GM23338 (cell line): ENCODE results near the gene LRIG1.

ENCODE experiments used
- CREB1 ChIP-seq: fragments of 250-450 bp; sonication (Bioruptor Pico); IDR thresholded peaks from 2 replicates; pipeline ENCODE4 v1.5.0; 2020; ENCODE audit warnings: low read depth, mild to moderate bottlenecking, moderate library complexity
- EZH2 ChIP-seq: fragments of 200-600 bp; sonication (generic); IDR thresholded peaks from one replicate; pipeline ENCODE4 v1.8.0; 2017; ENCODE audit warnings: antibody characterized with exemption, mild to moderate bottlenecking, low read depth; ENCODE audit not compliant: unreplicated experiment
- JUNB ChIP-seq: IDR thresholded peaks from one replicate; pipeline ENCODE4 v1.6.1; 2016; ENCODE audit warnings: antibody characterized with exemption; ENCODE audit not compliant: unreplicated experiment
- POLR2AphosphoS5 ChIP-seq: IDR thresholded peaks from 2 replicates; pipeline ENCODE4 v1.6.1; 2016; ENCODE audit warnings: antibody characterized with exemption, low read depth
- ZNF114 ChIP-seq: fragments of 250-450 bp; sonication (Bioruptor Pico); IDR thresholded peaks from 2 replicates; pipeline ENCODE4 v1.5.0; 2020; ENCODE audit warnings: mild to moderate bottlenecking, moderate library complexity
- TF ChIP-seq, protein P1 (sequence below), 2 experiments: fragments of 200-600 bp in 1 of 2; sonication (generic) in 1 of 2; conservative IDR thresholded peaks; 2 replicates each; pipeline versions ENCODE4 v1.5.1 to v1.6.1; 2016 to 2017; ENCODE audit warnings: antibody characterized with exemption in 2 of 2, low read depth in 2 of 2, mild to moderate bottlenecking in 2 of 2, moderate library complexity in 1 of 2
- TF ChIP-seq, protein P2 (sequence below): IDR thresholded peaks from one replicate; pipeline ENCODE4 v1.6.1; 2018; ENCODE audit warnings: antibody characterized with exemption; ENCODE audit not compliant: unreplicated experiment
- TF ChIP-seq, protein P3 (sequence below): IDR thresholded peaks from 2 replicates; pipeline ENCODE4 v1.6.1; 2016; ENCODE audit warnings: antibody characterized with exemption

DNA sequence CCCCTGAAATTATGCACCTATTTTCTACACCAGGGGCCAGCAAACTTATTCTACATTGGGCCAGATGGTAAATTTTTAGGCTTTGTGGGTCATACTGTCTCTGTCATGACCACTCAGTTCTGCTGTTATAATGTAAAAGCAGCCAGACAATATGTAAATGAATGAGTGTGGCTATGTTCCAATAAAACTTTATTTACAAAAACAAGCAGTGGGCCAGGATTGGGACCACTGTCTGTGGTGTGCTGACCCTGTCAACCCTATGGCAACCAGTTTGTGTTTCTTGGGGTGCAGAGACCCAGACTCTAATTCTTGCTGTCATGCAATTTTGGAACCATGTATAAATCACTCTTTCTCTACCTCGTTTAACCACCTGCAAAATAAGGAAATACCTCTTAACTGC is 74.7 kb downstream of the LRIG1 start:
- TF ChIP-seq POLR2AphosphoS5 (no peak), EZH2 (no peak), CREB1 (CRISPR knock-in tag) (no peak), JUNB (no peak), ZNF114 (CRISPR knock-in tag) (no peak)
- TF ChIP-seq, protein P1, sequence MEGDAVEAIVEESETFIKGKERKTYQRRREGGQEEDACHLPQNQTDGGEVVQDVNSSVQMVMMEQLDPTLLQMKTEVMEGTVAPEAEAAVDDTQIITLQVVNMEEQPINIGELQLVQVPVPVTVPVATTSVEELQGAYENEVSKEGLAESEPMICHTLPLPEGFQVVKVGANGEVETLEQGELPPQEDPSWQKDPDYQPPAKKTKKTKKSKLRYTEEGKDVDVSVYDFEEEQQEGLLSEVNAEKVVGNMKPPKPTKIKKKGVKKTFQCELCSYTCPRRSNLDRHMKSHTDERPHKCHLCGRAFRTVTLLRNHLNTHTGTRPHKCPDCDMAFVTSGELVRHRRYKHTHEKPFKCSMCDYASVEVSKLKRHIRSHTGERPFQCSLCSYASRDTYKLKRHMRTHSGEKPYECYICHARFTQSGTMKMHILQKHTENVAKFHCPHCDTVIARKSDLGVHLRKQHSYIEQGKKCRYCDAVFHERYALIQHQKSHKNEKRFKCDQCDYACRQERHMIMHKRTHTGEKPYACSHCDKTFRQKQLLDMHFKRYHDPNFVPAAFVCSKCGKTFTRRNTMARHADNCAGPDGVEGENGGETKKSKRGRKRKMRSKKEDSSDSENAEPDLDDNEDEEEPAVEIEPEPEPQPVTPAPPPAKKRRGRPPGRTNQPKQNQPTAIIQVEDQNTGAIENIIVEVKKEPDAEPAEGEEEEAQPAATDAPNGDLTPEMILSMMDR (conservative IDR thresholded peaks at IDR 0.05; ENCODE audit: low read depth in 2 of 2), result no peak
- TF ChIP-seq, protein P2, sequence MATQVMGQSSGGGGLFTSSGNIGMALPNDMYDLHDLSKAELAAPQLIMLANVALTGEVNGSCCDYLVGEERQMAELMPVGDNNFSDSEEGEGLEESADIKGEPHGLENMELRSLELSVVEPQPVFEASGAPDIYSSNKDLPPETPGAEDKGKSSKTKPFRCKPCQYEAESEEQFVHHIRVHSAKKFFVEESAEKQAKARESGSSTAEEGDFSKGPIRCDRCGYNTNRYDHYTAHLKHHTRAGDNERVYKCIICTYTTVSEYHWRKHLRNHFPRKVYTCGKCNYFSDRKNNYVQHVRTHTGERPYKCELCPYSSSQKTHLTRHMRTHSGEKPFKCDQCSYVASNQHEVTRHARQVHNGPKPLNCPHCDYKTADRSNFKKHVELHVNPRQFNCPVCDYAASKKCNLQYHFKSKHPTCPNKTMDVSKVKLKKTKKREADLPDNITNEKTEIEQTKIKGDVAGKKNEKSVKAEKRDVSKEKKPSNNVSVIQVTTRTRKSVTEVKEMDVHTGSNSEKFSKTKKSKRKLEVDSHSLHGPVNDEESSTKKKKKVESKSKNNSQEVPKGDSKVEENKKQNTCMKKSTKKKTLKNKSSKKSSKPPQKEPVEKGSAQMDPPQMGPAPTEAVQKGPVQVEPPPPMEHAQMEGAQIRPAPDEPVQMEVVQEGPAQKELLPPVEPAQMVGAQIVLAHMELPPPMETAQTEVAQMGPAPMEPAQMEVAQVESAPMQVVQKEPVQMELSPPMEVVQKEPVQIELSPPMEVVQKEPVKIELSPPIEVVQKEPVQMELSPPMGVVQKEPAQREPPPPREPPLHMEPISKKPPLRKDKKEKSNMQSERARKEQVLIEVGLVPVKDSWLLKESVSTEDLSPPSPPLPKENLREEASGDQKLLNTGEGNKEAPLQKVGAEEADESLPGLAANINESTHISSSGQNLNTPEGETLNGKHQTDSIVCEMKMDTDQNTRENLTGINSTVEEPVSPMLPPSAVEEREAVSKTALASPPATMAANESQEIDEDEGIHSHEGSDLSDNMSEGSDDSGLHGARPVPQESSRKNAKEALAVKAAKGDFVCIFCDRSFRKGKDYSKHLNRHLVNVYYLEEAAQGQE, result no peak
- TF ChIP-seq, protein P3, sequence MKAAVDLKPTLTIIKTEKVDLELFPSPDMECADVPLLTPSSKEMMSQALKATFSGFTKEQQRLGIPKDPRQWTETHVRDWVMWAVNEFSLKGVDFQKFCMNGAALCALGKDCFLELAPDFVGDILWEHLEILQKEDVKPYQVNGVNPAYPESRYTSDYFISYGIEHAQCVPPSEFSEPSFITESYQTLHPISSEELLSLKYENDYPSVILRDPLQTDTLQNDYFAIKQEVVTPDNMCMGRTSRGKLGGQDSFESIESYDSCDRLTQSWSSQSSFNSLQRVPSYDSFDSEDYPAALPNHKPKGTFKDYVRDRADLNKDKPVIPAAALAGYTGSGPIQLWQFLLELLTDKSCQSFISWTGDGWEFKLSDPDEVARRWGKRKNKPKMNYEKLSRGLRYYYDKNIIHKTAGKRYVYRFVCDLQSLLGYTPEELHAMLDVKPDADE, result no peak
